WTC11 (cell line): ENCODE measurements around the gene NIPAL4.

Experiments used
- CTCF ChIP-seq: fragments of 200-600 bp; IDR thresholded peaks from 2 replicates; pipeline ENCODE4 v1.8.0; 2022; ENCODE audit warnings: antibody characterized with exemption
- IRF1 ChIP-seq: sonication (generic); formaldehyde crosslinking; IDR thresholded peaks from 2 replicates; pipeline ENCODE4 v1.8.0; 2023; ENCODE audit warnings: missing genetic modification reagents
- MLX ChIP-seq: sonication (generic); formaldehyde crosslinking; IDR thresholded peaks from 2 replicates; pipeline ENCODE4 v1.8.1; 2023; ENCODE audit warnings: mild to moderate bottlenecking, missing genetic modification reagents, moderate library complexity
- NR1H2 ChIP-seq: sonication (generic); formaldehyde crosslinking; IDR thresholded peaks from 2 replicates; pipeline ENCODE4 v1.9.0; 2021; ENCODE audit warnings: mild to moderate bottlenecking, moderate library complexity, missing genetic modification reagents
- TEAD4 ChIP-seq: sonication (generic); formaldehyde crosslinking; IDR thresholded peaks from 2 replicates; pipeline ENCODE4 v1.8.0; 2022; ENCODE audit warnings: mild to moderate bottlenecking, missing genetic modification reagents
- TP53 ChIP-seq: sonication (generic); formaldehyde crosslinking; IDR thresholded peaks from 2 replicates; pipeline ENCODE4 v1.8.1; 2023; ENCODE audit warnings: mild to moderate bottlenecking, missing genetic modification reagents
- TF ChIP-seq, protein P1 (sequence below): sonication (generic); formaldehyde crosslinking; IDR thresholded peaks from 2 replicates; pipeline ENCODE4 v1.8.1; 2023; ENCODE audit warnings: mild to moderate bottlenecking, missing genetic modification reagents, moderate library complexity

DNA sequence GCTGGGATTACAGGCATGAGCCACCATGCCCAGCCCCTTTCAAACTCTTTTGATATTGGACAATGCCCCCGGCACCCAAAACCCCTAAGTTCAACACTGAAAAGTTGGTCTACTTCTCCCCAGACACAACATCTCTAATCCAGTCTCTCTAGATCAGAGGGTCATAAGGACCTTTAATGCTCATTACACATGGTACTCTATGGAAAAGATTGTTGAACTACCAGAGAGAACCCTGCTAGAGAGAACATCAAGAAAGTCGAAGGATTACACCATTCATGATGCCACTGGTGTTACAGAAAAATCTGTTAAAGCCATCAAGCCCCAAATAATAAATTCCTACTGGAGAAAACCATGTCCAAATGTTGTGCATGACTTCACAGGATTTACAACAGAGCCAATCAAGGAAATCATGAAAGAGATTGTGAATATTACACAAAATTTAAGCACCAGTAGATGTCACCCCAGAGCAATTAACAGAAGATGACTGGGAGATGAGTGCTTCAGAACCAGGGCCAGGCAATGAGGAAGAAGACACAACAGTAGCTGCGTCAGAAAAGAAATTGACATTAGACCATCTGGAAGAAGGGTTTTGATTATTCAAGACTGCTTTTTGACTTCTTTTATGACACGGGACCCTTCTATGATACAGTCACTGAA lies 28.3 kb upstream of the NIPAL4 start:
- TF ChIP-seq NR1H2 (CRISPR knock-in tag) (no peak), CTCF (no peak), TP53 (CRISPR knock-in tag) (no peak), TEAD4 (no peak), MLX (no peak), IRF1 (CRISPR knock-in tag) (no peak)
- TF ChIP-seq, protein P1, sequence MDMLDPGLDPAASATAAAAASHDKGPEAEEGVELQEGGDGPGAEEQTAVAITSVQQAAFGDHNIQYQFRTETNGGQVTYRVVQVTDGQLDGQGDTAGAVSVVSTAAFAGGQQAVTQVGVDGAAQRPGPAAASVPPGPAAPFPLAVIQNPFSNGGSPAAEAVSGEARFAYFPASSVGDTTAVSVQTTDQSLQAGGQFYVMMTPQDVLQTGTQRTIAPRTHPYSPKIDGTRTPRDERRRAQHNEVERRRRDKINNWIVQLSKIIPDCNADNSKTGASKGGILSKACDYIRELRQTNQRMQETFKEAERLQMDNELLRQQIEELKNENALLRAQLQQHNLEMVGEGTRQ (CRISPR knock-in tag), result no peak
